SHP77 (cell line): ENCODE measurements around the gene ARHGEF25.
"Not testable (repeated sequence)": the region's sequence is repeated elsewhere in the genome, so short reads cannot be mapped to it uniquely, and the experiment has no call there.

ENCODE experiments used
- DNase-seq, 2 experiments: peaks; one replicate each; lab custom pipeline; 2025; lab: John Stamatoyannopoulos, UW

Gene ARHGEF25

DNA sequence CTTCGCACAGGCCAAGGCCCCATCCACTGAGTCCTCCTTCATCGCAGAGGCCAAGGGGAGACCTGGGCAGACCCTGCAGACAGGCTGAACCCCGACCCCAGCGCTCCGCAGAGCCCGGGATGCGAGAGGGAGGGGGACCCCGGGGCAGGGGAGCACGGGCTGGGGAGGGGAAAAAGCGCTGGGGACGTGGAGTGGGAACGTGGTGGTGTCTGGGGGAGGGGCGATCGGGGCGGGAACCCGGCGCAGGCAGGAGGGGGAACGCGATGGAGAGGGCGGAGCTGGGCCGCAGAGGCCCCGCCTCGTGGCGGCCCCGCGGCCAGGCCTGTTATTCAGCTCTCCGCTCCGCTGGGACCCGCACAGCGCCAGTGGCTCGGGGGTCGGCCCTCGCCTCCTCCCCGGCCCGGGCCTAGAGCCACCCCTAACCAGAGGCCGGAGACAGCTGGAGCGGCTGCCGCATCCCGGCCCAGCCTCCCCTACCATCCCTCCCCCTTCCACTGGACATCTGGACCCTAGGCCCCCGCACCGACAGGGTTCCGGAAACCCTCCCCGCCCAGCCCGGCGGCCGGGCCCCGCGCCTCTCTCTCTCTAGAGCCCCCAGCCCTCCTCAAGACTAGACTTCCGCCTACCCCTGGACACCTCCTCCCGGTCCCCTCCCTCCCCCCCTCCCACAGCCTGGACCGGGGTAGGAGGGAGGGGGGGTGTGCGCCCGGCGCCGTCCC, at the start of gene ARHGEF25:
TSS of gene ARHGEF25 (plus strand) at position 328 of the 719 bp plus-strand sequence. CDS start 460 bp downstream, outside the sequence.
- DNase-seq = peak; percentile 41 to 47

DNA sequence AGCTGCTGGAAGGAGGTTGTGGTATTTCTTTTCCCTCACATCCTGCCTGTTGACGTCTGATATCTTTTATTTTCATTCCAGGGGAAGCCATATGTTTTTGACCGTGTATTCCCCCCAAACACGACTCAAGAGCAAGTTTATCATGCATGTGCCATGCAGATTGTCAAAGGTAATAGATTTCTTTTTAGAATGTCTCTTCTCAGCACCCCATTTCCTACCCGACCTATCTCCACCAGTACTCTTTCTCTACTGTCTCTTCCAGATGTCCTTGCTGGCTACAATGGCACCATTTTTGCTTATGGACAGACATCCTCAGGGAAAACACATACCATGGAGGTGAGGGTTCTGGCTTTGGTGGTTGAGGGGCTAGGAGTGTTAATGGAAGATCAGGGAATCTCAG, 47.9 kb upstream of the ARHGEF25 start:
- no peak for DNase-seq

DNA sequence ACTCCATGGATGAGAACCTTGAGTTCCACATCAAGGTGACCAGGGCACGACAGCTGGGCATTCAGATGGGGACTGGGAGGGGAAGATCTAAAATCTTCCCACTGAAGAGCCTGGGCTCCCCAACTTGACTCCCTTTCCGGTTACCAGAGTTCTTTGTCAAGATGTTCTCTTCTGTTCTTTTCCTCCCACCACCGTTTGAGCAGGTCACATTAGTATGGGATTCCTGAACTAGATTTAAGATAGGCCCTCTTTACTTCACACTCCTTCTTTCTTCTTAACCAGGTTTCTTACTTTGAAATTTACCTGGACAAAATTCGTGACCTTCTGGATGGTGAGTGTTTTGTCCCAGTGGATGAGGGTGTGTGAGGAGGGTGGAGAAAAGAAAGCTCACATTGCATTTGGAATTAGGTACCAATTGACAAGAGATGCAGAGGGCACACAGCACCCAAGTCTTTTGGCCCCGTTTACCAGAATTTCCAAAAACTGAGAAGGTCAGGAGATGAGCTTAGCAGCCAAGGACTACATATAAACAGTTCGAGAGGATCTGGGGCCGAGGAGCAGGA, 47.0 kb upstream of the ARHGEF25 start:
- no peak for DNase-seq

DNA sequence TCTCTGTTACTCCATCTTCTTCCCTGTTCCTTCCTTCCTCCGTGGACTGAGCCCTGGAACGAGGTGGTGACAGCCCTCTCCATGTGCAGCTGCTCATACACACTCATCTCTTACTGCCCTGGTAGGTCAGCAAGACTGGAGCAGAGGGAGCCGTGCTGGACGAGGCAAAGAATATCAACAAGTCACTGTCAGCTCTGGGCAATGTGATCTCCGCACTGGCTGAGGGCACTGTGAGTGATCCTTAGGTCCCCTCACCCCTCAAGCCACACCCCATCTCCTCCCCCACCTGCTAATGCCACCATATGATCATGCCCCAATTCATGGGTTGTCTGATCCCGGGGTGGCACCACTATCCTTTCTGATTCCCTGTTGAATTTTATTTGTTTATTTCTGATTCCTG, 42.4 kb upstream of the ARHGEF25 start:
- DNase-seq = no peak

DNA sequence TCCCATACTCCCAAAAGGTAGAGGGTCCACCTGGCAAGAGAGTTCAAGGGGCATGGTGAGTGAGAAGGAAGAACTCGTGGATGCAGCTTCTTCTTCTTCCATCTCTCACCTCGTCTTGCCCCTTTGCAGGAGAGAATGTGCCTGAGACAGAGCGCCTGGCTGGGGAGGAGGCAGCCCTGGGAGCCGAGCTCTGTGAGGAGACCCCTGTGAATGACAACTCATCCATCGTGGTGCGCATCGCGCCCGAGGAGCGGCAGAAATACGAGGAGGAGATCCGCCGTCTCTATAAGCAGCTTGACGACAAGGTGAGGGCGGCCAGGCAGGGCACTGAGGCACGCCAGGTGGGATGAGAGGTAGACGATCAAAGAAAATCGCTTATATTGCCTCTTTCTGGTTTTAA, 41.4 kb upstream of the ARHGEF25 start:
- no peak for DNase-seq

DNA sequence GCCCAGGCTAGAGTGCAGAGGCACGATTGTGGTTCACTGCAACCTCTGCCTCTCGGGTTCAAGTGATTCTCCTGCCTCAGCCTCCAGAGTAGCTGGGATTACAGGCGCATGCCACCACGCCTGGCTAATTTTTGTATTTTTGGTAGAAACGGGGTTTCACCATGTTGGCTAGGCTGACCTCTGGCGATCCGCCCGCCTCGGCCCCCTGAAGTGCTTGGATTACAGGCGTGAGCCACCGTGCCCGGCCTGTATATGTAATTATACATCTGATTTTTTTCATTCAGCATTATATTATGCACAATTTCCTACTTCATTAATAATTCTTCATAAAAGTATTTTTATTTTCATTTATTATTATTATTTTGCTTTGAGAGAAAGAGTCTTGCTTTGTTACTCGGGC, 40.8 kb upstream of the ARHGEF25 start:
- DNase-seq = not testable (repeated sequence)

DNA sequence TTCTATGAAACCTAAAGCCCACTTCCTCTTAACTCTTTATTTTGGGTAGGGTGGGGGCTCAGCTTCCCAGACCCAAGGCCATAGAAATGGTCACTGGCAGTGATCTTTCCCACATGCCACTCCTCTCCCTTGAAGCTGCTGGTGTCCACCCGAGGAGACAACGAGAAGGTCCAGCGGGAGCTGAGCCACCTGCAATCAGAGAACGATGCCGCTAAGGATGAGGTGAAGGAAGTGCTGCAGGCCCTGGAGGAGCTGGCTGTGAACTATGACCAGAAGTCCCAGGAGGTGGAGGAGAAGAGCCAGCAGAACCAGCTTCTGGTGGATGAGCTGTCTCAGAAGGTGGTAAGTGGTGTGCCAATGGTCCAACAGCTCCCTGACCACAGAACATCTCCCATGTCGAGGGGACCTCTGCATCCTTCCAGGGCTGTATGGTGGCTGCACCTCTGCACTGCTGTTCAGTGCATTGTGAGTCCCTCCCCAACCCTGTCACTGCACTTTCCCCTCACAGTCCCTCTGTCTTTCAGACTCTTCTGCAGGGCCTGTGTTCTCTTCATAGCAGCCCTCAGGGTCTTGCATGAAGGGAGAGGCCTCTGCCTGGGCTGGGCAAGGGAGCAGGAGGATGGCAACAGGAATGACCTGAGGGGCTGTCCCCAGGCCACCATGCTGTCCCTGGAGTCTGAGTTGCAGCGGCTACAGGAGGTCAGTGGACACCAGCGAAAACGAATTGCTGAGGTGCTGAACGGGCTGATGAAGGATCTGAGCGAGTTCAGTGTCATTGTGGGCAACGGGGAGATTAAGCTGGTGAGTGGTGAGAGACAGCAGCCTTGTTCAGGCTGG, 39.1 kb upstream of the ARHGEF25 start:
- no peak for DNase-seq

DNA sequence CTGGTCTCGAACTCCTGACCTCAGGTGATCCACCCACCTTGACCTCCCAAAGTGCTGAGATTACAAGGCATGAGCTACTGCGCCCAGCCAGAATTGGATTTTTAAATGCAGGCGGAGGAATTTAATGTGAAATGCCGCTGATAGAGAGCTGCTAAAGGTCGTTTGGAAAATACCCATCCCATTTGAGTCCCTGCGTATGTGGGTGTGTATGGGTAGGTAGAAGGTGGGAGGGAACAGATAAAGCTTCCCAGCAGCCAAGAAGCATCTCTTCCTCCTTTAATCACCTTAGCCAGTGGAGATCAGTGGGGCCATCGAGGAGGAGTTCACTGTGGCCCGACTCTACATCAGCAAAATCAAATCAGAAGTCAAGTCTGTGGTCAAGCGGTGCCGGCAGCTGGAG, 36.4 kb upstream of the ARHGEF25 start:
- no peak for DNase-seq

DNA sequence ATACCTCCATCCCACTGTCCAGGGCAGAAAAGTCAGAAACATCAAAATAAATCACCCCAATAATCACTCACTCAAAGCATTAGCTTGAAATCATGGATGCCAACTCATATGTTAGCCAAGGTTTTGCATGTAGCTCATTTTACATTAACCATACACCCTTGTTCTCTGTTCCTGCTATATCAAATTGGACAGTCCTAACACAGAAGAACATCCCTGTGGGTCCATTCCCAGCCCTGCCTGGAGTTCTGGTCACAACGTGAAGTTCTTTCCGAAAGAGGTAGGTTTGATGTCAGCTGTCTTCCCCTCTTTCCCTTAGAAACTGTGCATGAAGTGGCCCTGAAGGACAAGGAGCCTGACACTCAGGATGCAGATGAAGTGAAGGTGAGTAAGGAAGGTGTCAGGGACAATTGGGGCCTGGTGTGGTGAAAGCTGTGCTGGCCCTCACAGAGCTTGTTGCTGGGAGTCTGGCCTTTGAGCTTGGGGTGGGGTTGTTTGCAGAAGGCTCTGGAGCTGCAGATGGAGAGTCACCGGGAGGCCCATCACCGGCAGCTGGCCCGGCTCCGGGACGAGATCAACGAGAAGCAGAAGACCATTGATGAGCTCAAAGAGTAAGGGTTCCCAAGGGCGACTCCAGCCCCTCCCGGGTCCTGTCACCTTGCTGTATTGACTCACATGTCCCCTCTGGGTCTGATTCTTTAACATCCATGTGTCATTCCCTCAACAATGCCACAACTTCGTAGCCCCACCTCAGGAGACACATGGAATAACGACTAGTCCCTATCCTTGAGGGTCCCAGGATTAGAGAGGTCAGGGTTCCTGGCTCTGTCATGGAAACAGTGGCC, 35.2 kb upstream of the ARHGEF25 start:
- DNase-seq = no peak

DNA sequence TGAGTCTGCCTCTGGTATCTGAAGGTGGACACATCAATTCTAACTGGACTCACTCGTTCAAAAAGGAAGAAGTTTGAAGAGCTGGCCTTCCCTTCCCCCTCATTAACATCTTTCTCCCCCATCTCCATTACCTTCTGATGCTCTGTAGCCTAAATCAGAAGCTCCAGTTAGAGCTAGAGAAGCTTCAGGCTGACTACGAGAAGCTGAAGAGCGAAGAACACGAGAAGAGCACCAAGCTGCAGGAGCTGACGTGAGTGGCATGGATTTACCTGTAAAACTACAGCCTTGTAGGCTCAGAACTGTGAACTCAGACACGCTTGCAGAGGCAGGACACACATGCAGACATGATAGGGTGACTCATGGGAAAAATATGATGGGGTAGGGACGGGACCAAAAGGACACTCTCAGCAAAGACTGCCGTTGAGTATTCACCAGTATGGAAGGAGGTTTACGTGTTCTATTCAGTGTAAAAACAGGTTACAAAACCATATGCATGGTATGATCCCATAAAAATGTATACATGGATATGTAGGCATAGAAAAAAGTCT, 34.5 kb upstream of the ARHGEF25 start:
- no peak for DNase-seq

DNA sequence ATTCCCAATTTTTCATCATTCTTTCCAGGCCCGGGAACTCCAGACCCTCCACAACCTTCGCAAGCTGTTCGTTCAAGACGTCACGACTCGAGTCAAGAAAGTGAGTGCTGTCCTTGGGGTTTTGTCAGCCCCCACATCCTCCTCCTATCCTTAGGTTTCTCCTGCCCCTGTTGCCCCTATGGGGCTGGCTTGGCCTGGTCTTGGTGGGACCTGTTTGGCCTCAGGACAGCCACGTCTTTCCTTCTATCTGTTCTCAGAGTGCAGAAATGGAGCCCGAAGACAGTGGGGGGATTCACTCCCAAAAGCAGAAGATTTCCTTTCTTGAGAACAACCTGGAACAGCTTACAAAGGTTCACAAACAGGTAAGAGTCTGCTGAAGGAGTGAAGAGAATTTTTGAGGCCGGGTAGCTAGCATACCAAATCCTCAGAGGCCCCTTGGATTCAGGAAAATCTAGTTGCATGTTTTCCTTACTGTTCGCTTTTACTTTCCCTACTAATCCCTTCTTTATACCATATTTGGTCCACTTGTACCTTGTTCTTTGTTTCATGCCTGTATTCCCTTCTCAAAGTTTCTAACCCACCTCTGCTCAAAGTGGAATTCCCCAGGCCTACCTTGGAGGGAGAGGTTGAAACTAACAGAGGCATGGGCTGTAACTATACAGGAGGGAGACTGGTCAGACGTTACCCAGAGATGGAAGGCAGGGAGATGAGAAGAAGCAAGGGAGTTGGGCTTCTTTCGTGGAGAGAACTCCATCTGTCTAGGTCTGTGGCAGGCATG, 33.1 kb upstream of the ARHGEF25 start:
- DNase-seq = no peak

DNA sequence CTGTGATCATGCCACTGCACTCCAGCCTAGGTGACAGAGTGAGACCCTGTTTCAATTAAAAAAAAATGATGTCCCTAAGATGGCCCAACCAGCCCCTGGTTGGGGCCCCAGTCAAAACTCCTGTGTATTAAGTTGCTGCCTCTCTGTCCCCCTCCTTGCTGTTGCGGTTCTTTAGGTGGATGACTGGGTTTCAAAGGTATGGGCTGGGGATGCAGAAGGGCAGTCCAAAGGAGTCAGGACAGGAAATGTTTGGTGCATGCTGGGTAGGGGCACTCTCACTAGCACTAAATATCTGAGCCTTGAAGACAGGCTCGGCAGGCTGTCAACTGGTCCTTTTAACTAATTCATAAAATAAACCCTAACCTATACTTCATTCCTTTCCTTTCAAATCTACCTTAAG, 32.2 kb upstream of the ARHGEF25 start:
- no peak for DNase-seq

DNA sequence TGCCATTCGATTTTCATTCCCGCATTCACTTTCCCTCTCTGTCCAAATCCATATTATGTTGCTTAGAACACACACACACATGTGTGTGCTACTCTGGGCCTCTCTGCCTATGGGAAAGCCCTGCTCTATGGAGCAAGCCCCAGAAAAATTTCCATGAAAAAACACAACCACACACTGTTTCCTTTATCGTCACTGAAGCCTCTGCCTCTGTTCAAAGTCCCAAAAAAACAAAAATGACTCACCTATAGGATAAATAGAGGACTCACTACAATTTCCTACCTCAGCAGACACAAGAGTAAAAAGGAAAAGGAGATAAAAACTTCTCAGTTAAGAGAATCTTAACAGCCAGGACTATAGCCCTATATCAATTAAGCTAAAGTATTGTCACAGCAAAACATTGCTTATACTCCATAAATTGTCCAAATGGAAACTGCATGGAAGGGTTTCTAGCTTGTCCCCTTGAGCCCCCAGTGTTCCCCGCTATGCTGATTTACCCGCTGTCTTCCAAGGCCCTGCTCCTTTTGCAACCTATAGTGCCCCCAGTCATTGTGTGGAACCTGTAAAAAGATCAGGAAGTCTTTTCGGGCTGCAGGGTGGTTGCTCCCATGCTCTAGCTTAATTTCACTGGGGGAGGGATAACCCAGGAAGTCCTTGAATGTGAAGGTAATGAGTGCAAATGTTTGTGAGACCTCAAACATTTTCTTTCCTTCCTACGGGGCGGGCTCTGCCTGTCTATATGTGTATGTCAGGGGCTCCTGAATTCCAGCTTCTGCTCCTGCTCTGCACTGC, 31.4 kb upstream of the ARHGEF25 start:
- DNase-seq = no peak

DNA sequence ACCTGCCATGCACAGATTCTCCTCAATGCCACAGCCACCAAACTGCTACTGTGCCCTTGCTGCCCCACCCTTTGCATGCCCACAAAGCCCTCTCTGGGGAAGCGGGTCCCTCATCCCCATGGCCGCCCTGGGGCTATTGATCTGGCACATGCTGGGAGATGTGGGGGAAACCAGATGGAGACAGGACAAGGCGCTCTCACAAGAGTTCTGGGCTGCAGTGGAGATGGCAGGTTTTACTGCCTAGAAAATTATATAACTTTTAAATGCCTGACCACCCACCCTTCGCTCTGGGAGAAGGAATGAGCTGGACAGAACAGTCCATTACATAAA, 30.8 kb upstream of the ARHGEF25 start:
- DNase-seq = no peak

DNA sequence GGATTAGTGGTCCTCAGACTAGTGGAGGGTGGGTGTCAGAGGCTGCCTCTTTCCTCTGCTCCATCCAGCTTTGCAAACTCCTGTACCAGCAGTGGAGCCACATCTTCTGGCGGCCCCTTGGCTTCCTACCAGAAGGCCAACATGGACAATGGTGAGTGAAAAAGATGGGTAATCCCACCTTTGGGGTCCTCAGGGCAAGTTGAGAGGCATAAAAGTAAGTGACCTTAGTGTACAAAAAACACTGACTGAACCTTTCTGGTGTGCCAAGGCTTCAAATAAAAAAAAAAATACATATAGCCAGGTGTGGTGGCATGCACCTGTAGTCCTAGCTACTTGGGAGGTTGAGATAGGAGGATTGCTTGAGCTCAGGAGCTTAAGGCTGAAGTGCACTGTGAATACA, 29.4 kb upstream of the ARHGEF25 start:
- DNase-seq = no peak

DNA sequence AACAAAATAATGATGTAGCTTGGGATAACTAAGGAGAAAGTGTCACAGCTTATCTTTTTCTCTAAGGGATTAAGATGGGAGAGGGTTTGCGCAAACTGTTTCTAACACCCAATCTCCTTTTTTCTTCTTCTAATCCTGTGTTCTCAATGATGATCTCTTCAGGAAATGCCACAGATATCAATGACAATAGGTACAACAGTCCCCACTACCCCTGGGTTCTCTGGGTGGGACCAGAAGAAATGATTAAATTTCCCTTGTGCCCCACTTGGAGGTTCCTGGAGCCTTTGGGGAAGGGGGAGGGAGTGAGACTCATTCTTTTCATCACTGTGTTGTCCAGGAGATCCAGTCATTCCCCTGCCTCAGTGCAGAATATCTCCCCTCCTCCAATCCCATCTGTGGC, 28.8 kb upstream of the ARHGEF25 start:
- no peak for DNase-seq

DNA sequence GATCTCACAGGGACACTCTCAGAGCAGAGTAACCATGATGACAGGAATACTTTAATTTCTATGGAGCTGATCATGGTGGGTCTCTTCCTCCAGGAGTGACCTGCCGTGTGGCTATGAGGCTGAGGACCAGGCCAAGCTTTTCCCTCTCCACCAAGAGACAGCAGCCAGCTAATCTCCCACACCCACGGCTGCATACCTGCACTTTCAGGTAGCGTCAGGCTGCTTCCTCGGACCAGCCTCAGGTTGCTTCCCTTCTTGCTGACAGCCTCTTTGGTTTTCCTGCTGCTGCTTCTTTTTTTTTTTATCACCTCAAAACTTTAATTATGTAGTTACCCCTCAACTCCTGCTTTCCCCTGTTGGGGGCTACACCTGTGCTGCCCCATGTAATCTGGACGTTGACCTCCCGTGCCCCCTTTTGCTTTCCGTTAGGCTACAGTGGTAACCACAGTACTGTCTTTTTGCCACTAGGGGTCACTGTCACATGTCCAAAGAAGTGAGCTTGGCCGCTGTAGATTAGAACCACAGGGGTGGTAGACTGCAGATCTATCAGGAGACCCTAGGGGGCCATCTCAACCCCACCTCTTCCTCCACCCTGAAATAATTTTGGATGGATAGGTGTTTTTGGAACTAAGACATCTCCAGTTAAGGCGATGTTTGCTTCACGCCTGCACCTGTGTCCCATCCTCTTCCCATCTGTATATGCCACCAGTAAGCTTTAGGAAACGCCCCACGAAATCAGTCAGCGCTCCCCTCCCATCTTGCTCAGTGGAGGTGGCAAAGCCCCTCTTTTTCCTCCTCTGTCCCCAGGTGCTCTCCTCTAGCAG, 28.0 kb upstream of the ARHGEF25 start:
- DNase-seq = peak; percentile 81 to 83

DNA sequence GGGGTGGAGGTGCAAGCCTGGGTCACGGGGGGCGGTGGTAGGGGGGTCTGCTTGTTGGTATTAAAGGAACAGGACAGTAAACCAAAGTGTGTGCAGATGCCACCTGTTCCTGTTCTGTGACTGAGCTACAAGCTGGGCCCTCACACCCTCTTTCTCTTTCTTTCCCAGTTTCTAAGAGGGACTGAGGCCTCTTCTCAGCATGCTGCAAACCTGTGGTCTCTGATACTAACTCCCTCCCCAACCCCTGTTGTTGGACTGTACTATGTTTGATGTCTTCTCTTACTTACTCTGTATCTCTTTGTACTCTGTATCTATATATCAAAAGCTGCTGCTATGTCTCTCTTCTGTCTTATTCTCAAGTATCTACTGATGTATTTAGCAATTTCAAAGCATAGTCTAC, 27.2 kb upstream of the ARHGEF25 start:
- no peak for DNase-seq

DNA sequence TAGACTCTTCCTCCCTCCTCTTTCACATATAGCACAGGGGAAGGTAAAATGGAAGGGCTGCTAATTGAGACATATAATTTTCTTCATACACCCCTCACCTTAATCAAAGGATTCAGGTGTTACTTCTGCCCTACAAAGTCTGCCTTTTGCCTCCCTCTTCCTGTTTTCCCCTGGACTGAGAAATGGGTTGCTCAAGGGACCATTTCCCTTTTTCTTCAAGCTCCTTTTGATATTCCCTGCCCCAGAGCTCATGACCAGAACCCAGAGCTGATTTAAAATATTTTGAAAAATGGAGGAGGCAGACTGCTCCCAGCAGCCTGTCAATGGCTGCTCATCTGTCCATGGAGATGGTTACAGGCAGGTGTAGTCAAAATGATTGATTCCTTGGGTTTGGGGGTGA, 26.5 kb upstream of the ARHGEF25 start:
- DNase-seq = no peak

DNA sequence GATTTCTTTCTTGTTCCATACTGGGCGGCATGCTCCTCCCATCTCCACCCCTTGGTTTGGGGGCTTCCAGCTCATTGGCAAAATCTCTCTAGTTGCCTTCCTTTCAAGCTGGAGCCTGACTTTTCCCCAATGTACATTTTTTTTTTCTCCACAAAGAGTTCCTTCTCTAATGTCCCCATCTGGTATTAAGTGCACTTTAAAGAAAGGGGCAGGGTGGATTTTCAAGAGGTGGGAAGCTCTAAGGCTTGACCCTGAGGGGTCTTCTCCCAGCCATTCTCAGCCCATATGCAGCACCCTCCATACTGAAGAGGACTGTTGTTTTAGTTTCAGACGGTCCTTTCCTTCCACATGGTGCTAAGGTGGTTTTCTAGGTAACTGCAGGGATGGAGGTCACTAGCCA, 26.1 kb upstream of the ARHGEF25 start:
- no peak for DNase-seq
